Heart right ventricle (tissue), 16 donors: ENCODE measurements around the gene SHTN1. TPM values are rescaled to one million over a fixed set of nuclear protein-coding genes. Genes with fewer than 3 reads are reported as not detected.

Experiments
- ATAC-seq, 8 donors: fragments of 200-7000 bp; cut with Tn5 transposase; one replicate each; pipeline ENCODE4 v1.9.1; 2020; ENCODE audit warnings: mild to moderate bottlenecking in 8 of 8, moderate library complexity in 8 of 8, moderate number of reproducible peaks in 1 of 8
- DNase-seq, 2 donors: peaks; one replicate each; pipeline ENCODE4 v3.0.0-alpha.2; 2020
- H3K27ac ChIP-seq, 10 donors: fragments of 200-600 bp; sonication (generic) in 2 of 10; one replicate each; pipeline versions ENCODE4 v1.5.0 to v1.8.0; 2020 to 2022; ENCODE audit warnings: mild to moderate bottlenecking in 3 of 10
- H3K27me3 ChIP-seq, 7 donors: fragments of 200-600 bp; one replicate each; pipeline ENCODE4 v1.8.0; 2021 to 2022; ENCODE audit warnings: mild to moderate bottlenecking in 2 of 7
- H3K36me3 ChIP-seq, 9 donors: fragments of 200-600 bp; sonication (generic) in 1 of 9; one replicate each; pipeline versions ENCODE4 v1.5.0 to v1.8.0; 2020 to 2022; ENCODE audit warnings: mild to moderate bottlenecking in 2 of 9
- H3K4me1 ChIP-seq, 9 donors: fragments of 200-600 bp; sonication (generic) in 1 of 9; one replicate each; pipeline versions ENCODE4 v1.5.0 to v1.8.0; 2020 to 2022; ENCODE audit warnings: mild to moderate bottlenecking in 4 of 9
- H3K4me3 ChIP-seq, 10 donors: fragments of 200-600 bp; sonication (generic) in 2 of 10; one replicate each; pipeline versions ENCODE4 v1.5.0 to v1.8.0; 2020 to 2022; ENCODE audit warnings: mild to moderate bottlenecking in 7 of 10, moderate library complexity in 2 of 10
- H3K9me3 ChIP-seq, 11 donors: fragments of 200-600 bp in 10 of 11; sonication (generic) in 2 of 11; one replicate each; pipeline versions ENCODE4 v1.5.0 to v1.8.0; 2013 to 2022; ENCODE audit warnings: mild to moderate bottlenecking in 2 of 11, control low read depth in 1 of 11, moderate library complexity in 1 of 11
- CTCF ChIP-seq, 9 donors: fragments of 200-600 bp; sonication (generic) in 2 of 9; IDR thresholded peaks; one replicate each; pipeline versions ENCODE4 v1.5.0 to v1.8.0; 2021 to 2022; ENCODE audit warnings: antibody characterized with exemption in 9 of 9, mild to moderate bottlenecking in 5 of 9, moderate library complexity in 1 of 9
- WGBS, 2 donors: extraction: QIAGEN DNeasy Blood & Tissue Kit; methylation state at CpG; one replicate each; pipeline ENCODE4 v1.1.7; 2013; ENCODE audit warnings: inconsistent platforms in 1 of 2; 5-methylcytosine and 5-hydroxymethylcytosine counted together
- intact Hi-C, 10 donors: fragments of 100-400 bp; cut with DNase I; formaldehyde crosslinking; loops; one replicate each; pipeline versions ENCODE4 v1.11.1 to v1.14.2; 2022
- polyA plus RNA-seq, 2 donors: library from polyadenylated mRNA; stranded (reverse); fragments of 200-250 nt; gene quantifications; one replicate each; pipeline ENCODE4 v1.2.3, GENCODE V29; 2013
- total RNA-seq, 10 donors: library from RNA; stranded (reverse); fragmentation: NEBNext Ultra II Directional in 3 of 10; extraction: Animal tissue kit (Norgen Biotek cat#: 25700) in 3 of 10; gene quantifications; one replicate each; pipeline versions ENCODE4 v1.2.1 to v1.2.4, GENCODE V29; 2021 to 2023
- donor health status: Arrhythmogenic right ventricular cardiomyopathy.
- donor health status: ischemic (EF 13 %, LVEDD 7.1; RV severe dilation, severe dysfunction).
- donor health status: healthy with polysubstance abuse.
- donor health status: DM: no; HTN: yes; CAD: no.
- donor health status: DM: no; HTN: no; CAD: no.
- donor health status: ischemic (EF 25% LVEDD 6.9; RV normal size, moderate dysfunction).
- donor health status: ischemic (EF 25% LVEDD 5.7; RV mildly dilated, moderate dysfunction).
- donor health status: healthy.
- donor health status: DM: yes; HTN: yes; CAD: no.
- donor health status: Ischemic cardiomyopathy.
- donor health status: ischemic (EF 35%, LVEDD 5.7; RV mildly dilated, moderate dysfunction).
- donor health status: nonischemic (EF 11% LVEDD 7.7; RV severe dilation, severe dysfunction).
- donor health status: DM: yes; HTN: yes; CAD: no.
- donor health status: PGD.
- donor health status: ischemic (EF 29% LVEDD 5.4; RV normal size, mild dysfunction).
- donor health status: nonischemic (EF 23%, LVEDD 6.1; RV moderate dilation, normal function).

Gene SHTN1
- total and polyA plus RNA-seq, 12 donors = 0.86 to 13.1 (median 2.8) TPM

- Histone ChIP-seq H3K4me3 (no peak overlapping the region), H3K9me3 (no peaks in the 10 kb centered on the region), H3K36me3 (peaks cover 0 to 6% (median 0%) of the 10 kb centered on the region in 9 donors), H3K27me3 (no peaks in the 10 kb centered on the region), H3K4me1 (no peaks in the 10 kb centered on the region), H3K27ac (no peak overlapping the region)
- DNase-seq = no peak
- intact Hi-C loops = no loop called here
- 78 to 85% methylated on average over 2 of the region's 2 CpGs for WGBS, 2 donors
- no peak for ATAC-seq
- no peak for TF ChIP-seq CTCF (IDR thresholded peaks at IDR 0.05)
Measured at GRCh38 chr10:116978901-116979300, 26.1 kb downstream of the SHTN1 start.

- 47 to 49% methylated on average over 5 of the region's 5 CpGs for WGBS, 2 donors
- no peak for ATAC-seq
- H3K36me3 ChIP-seq = peaks cover 0 to 6% (median 0%) of the 10 kb centered on the region in 9 donors
- H3K4me3 ChIP-seq = no peak overlapping the region
- no peak for TF ChIP-seq CTCF (IDR thresholded peaks at IDR 0.05)
- DNase-seq = no peak
- H3K27ac ChIP-seq = no peak overlapping the region
- H3K9me3 ChIP-seq = no peaks in the 10 kb centered on the region
- H3K27me3 ChIP-seq = no peaks in the 10 kb centered on the region
- intact Hi-C loops = no loop called here
- no peaks in the 10 kb centered on the region for H3K4me1 ChIP-seq
Measured at GRCh38 chr10:116974456-116975005, 30.5 kb downstream of the SHTN1 start.

- peaks cover 0 to 6% (median 0%) of the 10 kb centered on the region in 9 donors for H3K36me3 ChIP-seq
- no peak for DNase-seq
- intact Hi-C loops = no loop called here
Measured at GRCh38 chr10:116973946-116974455, 31.0 kb downstream of the SHTN1 start.

GRCh38 chr10:116973371-116973905 is 31.5 kb downstream of the SHTN1 start:
- H3K4me3 ChIP-seq = no peak overlapping the region
- intact Hi-C loops = no loop called here
- WGBS, 2 donors = 89 to 95% methylated on average over 4 of the region's 4 CpGs
- H3K36me3 ChIP-seq = peaks cover 0 to 6% (median 0%) of the 10 kb centered on the region in 9 donors
- no peak for DNase-seq
- no peak for TF ChIP-seq CTCF (IDR thresholded peaks at IDR 0.05)
- no peak overlapping the region for H3K27ac ChIP-seq
- H3K27me3 ChIP-seq = no peaks in the 10 kb centered on the region
- no peaks in the 10 kb centered on the region for H3K4me1 ChIP-seq
- no peaks in the 10 kb centered on the region for H3K9me3 ChIP-seq
- ATAC-seq = no peak

More at GRCh38 chr10:116973946-116974455, 31.0 kb downstream of the SHTN1 start:
- ATAC-seq = no peak
- Histone ChIP-seq H3K27me3 (no peaks in the 10 kb centered on the region), H3K9me3 (no peaks in the 10 kb centered on the region), H3K4me3 (no peak overlapping the region), H3K4me1 (no peaks in the 10 kb centered on the region), H3K27ac (no peak overlapping the region)
- TF ChIP-seq CTCF (IDR thresholded peaks at IDR 0.05) = no peak
